Measurements from ENCODE around the gene CCDC187. TPM values are rescaled to one million over a fixed set of nuclear protein-coding genes. Genes with fewer than 3 reads are reported as not detected.
A peak's percentile ranks its signal among the peaks of the same experiment; 100 is the strongest.
"Not testable (repeated sequence)": the region's sequence is repeated elsewhere in the genome, so short reads cannot be mapped to it uniquely, and the experiment has no call there.

Gene CCDC187
- not detected in 2 replicates for total RNA-seq

- DNase-seq (ENCODE audit: low read depth in 2 of 2): no peak
Observed at GRCh38 chr9:136303825-136304416, at the start of gene CCDC187. TSS of gene CCDC187 (minus strand) at chr9:136304094. CDS start at chr9:136303830, 264 bp downstream.

DNA sequence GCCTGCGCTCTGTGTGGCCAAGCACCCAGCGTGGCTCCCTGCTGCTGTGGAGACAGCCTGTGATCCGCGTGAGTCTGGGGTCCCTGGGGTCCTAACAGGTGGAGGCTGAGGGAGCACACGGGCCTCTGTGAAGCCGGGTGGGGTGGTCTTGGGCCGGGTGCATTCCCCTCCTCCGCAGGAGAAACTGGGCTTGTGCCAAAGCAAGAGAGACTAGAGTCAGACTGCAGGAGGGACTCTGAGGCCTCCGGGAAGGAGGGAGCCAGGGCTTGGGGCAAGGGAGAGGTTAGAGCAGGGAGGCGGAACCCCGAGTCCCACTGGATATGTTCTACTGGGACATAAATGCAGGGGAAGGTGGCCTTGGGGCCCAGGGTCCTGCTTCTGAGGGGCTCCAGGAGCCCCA lies 49.2 kb upstream of the CCDC187 start:
- DNase-seq (ENCODE audit: low read depth in 2 of 2): no peak

- no peak for DNase-seq (ENCODE audit: low read depth in 2 of 2)
Observed at GRCh38 chr9:136352682-136353081, 48.8 kb upstream of the CCDC187 start.

- DNase-seq (ENCODE audit: low read depth in 2 of 2): not testable (repeated sequence)
Observed at GRCh38 chr9:136351868-136352267, 48.0 kb upstream of the CCDC187 start.

GRCh38 chr9:136351252-136351800 lies 47.4 kb upstream of the CCDC187 start:
- no peak for DNase-seq (ENCODE audit: low read depth in 2 of 2)

DNA sequence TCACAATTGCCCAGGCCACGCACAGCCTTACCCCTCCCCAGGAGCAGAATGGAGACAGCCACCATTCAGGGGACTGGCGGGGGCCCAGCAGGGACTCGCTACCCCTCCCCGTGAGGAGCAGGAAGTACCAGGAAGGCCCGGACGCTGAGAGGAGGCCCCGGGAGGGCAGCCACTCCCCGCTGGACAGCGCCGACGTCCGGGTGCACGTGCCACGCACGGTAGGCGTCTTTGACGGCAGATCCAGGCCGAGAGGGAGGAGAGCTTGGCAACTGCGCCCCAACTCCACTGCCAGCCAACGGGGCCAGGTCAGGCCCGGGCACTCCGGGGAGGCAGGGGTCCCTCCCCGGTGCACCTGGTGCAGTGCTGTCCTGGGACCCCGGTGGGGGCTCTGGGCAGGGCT lies 45.7 kb upstream of the CCDC187 start:
- no peak for DNase-seq (ENCODE audit: low read depth in 2 of 2)

DNA sequence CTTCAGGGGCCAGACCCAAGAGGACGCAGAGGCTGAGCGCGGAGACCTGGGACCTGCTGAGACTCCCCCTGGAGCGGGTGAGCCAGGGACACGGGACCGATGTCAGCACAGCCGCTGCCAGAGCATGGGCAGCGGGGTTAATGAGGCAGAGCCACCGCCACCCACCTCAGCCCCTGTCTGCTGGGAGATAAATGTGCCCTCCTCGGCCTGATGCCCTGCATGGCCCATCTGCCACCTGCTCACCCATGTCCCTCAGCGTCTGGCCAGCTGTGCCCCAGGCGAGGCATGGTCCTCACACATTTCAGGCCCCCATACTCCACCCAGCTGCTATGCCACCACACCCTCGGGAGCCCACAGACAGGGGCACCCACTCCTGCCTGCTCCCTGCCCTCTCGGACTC lies 44.8 kb upstream of the CCDC187 start:
- DNase-seq (ENCODE audit: low read depth in 2 of 2): no peak

DNA sequence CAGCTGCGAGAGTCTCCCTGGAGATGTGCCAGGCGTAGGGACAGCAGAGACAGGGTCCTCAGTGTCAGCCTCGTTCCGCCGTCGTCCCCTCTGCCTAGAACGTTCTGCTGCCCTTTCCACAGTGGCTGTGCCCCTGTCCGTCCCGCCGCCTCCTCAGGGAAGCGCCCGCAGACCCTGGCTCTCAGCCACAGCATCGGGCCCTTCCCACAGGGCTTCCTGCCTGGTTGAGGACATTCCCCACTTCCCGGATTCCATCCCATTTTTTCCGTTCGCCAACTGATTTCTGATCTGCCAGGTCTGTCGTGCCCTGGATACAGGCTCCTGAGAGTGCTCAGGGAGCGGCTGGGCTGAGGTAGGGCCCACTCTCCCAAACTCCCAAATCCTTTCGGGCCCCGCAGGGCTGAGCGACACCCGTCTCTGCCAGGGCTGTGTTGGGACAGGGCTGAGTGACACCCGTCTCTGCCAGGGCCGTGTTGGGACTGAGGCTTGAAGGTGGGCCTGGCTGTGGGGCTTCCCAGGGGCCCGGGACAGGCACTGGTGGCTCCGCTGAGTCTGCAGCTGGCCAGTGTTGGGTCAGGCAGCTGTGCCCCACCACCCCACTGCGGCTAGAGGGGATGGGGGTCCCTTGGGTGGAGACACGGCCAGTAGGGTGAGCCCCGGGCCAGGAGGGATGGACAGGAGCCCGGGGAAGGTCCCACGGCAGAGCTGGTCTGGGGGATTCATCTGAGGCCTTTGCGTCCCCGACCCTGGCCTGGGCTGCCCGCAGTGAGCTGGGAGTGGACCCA lies 43.8 kb upstream of the CCDC187 start:
- DNase-seq (ENCODE audit: low read depth in 2 of 2): peak in 1 of 2 donors; percentile 55

DNA sequence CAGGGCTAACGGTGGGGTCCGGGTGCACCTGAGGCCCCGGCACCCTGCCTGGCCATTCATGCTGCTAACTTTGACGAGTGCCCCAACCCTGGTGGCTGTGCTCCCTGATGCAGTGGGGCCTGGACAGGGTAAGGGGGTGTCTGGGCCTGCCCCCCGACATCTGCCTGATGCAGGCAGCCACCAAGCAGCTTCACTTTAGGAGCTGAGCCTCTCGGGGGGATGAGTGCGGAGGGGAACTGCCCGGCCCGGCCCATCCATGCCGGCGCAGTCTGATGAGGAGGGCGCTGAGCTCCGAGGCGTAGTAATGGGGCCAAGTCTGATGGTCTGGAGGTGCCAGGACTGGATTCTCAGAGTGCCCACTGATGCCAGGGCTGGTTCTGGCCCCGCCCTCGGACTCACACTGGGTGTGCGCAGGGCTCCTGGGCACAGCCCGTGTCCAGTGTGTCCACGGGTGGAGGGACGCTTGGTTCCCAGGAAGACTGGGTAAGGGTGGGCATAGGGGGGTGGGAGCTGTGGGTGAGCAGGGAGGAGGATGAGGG lies 43.1 kb upstream of the CCDC187 start:
- no peak for DNase-seq (ENCODE audit: low read depth in 2 of 2)

DNA sequence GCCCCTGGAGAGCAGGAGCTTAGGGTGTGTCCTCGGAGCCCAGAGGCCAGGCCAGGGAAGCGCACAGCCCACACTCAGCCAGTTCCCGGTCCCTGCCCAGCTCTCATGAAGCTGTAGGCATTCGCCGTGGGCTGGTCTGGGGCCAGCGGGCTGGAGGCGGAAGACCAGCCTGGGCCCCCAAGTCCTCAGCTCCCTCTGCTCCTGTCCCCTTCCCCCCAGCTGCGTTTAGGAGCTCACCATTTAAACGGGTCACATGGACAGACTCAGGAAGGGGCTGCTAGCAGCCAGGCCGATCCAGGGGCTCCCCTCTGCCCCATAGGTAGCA lies 42.2 kb upstream of the CCDC187 start:
- no peak for DNase-seq (ENCODE audit: low read depth in 2 of 2)

- DNase-seq (ENCODE audit: low read depth in 2 of 2): peak; percentile 58 to 69
Observed at GRCh38 chr9:136345281-136346156, 41.6 kb upstream of the CCDC187 start.

GRCh38 chr9:136344544-136345280 lies 40.8 kb upstream of the CCDC187 start:
- DNase-seq (ENCODE audit: low read depth in 2 of 2): no peak

GRCh38 chr9:136343884-136344269 lies 40.0 kb upstream of the CCDC187 start:
- DNase-seq (ENCODE audit: low read depth in 2 of 2): no peak

DNA sequence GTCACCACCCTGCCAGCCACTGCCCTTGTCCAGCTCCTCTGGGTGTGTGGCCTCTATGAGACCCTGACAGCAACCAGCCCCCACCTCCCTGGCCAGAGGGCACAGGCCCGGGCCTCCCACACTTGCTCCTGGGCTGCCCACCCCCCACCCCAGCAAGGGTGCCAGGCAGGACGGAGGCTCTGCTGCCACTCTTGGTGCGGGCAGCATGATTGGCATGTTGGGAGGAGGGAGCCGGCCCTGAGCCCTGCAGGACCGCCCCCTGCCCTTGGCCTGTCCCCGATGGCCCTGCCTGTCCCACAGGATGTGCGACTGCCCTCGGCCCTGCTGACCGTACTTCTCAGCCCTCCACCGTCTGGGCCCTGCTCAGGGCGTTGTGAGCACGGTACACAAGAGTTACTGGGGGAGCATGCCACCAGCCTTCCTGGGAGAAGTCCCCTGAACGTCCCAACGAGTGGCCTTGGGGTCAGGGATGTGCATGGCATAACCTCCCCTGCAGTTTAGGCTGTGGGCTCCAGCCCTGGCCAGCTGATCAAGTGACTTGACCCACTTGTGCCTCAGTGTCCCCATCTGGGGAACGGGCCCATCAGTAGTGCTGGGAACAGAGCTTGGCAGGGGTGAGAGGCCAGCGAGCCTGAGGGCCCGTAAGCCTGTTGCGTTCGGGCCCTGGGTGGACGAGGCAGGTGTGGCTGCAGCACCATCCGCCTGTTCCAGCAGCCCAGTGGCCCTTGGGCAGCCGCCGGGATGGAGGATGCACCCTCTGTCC lies 39.4 kb upstream of the CCDC187 start:
- no peak for DNase-seq (ENCODE audit: low read depth in 2 of 2)

DNA sequence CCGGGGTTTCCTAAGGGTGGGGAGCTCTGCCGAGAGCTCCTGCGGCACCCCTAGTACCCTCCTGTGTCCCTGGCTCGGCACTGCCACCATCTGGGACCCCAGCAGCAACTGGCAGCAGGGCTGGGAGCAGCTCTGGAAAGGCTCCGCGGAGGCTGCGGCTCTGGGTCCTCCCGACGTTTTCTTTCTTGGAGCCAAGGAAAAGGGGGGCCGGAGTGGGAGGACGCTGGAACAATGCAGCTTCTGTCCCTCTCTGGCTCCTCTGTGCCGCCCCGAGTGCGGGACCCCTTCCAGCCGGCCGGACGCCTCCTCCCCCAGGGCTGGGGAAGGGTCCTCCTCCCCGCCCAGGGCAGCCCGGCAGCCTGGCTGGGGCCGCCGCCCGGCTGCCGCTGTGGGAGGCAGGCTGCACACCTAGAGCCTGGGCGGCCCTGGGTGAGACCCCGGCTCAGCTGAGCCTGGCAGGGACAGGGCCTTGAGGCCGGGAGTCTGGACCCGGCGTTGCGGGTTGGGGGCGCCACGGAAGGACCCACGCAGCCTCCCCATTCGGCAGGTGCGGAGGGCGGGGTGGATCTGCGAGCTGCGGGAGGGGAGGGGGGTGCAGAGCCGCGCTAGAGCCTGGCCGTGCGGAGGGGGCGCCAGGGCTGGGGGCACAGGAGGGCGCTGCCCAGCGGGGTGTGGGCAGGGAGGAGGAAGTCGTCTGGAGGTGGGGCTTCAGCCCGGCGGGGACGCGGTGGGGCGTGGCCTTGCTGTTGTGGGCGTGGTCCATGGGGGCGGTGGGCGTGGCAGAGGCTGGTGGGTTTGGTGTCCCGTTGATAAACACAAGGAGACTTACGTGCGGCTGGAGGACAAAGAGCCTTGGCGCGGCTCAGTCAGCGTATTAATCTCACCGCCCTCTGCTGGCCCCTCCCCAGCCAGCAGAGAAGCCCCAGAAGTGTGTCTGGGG lies 38.6 kb upstream of the CCDC187 start:
- DNase-seq (ENCODE audit: low read depth in 2 of 2): peak; percentile 77 to 81

- no peak for DNase-seq (ENCODE audit: low read depth in 2 of 2)
Observed at GRCh38 chr9:136341769-136342168, 37.9 kb upstream of the CCDC187 start.

GRCh38 chr9:136341042-136341655 lies 37.3 kb upstream of the CCDC187 start:
- no peak for DNase-seq (ENCODE audit: low read depth in 2 of 2)

DNA sequence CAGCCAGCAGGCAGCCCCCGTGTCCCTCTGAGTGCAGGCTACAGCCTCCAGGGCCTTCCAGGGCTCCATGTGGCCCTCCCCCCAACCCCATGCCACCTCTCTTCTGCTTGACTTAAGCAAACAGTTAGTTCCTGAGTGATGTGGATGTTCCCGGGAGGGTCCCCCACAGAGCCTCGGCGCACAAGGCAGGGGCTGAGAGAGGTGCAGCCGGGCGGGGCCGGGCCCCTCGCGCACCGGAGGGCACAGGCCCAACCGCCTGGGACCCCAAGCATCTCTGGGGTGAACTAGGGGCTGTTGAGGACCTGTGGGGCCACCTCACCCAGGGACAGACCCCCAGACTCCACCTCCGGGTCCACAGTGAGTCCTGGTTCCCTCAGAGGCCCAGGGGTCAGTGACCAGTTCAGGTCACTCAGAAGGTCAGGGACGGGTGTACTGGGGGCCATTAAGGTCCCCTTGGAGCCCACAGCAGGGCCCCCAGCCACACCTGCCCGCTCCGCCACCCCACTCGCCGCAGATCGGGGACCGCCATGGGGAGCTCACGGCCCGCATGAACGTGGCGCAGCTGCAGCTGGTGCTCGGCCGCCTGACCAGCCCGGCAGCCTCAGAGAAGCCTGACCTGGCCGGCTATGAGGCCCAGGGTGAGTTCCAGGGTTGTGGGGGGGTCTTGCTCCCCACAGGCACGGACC lies 36.6 kb upstream of the CCDC187 start:
- DNase-seq (ENCODE audit: low read depth in 2 of 2): no peak

Data from lung microvascular endothelial cell (primary cell).